HG02571 (cell line): ENCODE results near the gene ERC1.

Experiments used
- ATAC-seq: cut with Tn5 transposase; IDR thresholded peaks from one replicate; pipeline ENCODE4 v1.9.1; 2021; ENCODE audit warnings: mild to moderate bottlenecking, moderate library complexity; ENCODE audit not compliant: unreplicated experiment

ERC1 gene

DNA sequence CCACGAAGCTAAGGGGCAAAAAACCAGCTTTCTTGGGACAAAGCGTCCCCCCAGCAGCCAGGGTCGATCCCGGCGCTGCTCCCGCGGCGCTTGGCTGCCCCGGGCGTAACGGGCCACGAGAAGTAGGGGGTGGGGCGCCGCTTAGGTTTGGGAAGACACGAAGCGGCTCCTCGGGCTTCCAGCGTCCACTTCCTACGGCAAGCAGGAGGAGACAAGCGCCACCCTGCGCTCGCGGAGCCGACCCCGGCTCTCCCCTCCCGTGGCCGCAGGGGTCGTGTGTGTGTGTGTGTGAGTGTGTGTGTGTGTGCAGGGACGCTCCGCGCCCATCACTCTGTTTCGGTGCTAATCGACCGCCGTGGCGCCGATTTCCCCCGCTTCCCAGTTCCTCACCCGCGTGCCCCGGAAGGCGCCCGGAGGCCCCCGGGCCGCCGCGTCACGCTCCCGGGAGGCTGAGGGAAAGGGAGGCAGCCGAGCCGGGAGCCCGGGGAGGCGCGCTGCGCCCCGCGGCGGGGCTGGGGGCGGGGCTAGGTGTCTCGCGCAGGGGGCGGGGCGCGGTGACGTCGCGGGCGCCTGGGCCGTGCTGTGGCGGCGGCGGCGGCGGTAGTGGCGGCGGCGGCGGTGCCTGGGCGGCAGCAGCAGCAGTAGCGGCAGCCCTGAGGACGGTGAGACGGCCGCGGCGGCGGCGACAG is at the start of gene ERC1:
ERC1 (plus strand) TSS at position 563 of the 689 bp plus-strand sequence. CDS start 36,681 bp downstream, outside the sequence.
- ATAC-seq: peak; percentile 94

DNA sequence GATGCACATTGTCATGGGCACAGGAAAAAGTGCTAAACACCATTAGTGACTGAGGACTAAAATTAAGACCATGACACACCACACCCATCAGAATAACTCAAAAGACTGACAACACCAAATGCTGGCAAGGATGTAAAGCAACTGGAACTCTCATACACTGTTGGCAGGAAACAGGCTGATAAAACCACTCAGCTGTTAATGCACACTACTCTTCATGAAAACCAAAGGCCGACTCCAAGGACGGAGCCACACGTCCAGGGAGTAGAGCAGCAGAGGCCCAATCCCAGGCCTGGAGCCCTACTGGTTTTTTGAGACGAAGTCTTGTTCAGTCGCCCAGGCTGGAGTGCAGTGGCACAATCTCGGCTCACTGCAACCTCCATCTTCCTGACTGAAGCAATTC is 48.0 kb upstream of the ERC1 start:
- no peak for ATAC-seq

DNA sequence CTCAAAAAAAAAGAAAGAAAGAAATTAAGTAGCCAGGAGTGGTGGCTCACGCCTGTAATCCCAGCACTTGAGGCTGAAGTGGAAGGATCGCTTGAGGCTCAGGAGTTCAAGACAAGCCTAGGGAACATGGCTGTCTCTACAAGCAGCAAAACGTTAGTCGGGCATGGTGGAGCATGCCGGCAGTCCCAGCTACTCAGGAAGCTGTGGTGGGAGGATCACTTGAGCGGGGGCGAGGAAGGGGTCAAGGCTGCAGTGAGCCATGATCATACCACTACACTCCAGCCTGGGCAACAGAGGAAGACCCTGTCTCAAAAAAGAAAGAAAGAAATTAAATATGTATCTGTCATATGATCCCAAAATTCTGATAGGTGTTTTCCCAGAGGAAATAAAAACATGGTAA is 46.8 kb upstream of the ERC1 start:
- ATAC-seq: no peak

DNA sequence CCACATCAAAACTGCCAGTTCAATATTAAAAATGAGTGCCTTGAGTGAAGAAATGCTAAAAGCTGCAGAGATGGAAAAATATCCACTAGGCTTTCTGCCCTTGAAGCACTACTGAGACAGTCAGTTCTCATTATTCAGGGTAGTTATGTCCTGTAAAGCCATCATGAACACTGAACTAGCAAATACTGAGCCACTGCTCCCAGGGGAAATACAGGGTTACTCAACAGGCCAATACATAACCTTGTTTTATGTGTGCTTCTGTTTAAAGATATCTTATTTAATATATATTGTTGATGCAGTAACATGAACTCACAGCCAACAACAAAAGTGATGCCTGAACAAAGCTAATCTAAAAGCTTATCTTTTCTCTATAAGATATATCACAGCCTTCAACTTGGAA is 44.8 kb upstream of the ERC1 start:
- no peak for ATAC-seq

DNA sequence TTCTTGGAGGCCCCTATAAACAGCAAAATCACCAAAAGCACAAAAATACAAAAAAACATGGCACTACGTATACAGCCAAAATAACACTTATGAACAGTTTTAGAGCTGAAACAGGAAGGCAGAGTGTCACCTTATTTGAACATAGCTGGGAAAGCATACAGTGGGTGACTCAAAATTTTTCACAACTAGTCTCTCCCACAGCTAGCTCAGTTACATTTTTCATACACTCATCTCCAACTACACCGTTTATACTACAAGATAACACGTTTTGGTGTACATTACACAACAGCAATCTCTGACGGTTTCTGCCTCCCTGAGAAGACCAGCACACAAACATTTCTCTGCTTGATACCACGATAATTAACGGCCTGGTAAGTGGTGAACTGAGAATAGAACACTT is 44.4 kb upstream of the ERC1 start:
- ATAC-seq: no peak

DNA sequence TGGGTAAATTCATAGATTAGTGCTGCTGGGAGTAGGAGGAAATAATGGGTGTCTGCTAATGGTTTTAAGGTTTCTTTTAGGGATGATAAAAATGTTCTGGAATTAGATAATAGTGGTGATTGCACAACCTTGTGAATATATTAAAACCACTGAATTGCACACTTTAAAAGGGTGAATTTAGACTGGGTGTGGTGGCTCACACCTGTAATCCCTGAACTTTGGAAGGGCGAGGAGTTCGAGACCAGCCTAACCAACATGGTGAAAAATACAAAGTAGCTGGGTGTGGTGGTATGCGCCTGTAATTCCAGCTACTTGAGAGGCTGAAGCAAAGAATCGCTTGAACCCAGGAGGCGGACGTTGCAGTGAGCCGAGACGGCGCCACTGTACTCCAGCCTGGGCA is 42.8 kb upstream of the ERC1 start:
- ATAC-seq: no peak

DNA sequence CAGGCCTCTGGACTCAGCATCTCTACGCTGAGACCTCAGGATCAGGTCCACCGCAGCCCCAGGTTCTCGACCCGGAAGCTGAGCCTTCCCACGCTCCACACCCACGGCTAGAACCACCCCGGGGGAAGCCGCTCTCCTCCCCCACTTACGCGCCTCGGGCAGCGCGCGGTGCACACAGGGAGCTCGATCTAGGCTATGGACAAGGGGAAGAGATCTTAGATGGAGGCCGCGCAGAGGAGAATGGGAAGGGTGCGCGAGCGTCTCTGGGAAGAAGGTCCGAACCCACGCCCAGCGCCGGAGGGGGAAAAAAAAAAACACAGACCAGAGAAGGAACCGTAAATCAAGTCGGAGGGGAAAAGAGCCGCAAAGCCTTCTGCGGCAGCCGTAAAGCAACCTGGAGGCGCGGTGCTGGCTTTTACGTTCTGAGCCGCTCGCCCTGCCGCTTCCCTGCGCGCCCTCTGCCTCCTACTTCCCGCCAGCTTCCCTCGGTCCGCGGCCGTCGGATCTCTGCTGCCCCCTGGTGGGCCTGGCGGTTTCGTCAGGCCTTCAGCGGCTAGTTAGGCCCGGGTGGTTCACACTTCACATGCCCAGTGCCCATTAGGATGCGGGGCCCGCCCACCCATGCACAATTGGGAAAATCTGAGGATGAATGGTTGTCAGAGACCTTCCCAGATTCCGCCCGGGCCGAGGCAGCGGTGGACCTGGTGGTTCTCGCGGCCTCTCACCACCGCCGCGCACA is 41.4 kb upstream of the ERC1 start, which contains the start of gene RAD52:
RAD52 (minus strand) TSS at position 242 of the 739 bp plus-strand sequence. CDS start 16,636 bp downstream, outside the sequence.
- ATAC-seq: peak; percentile 82

DNA sequence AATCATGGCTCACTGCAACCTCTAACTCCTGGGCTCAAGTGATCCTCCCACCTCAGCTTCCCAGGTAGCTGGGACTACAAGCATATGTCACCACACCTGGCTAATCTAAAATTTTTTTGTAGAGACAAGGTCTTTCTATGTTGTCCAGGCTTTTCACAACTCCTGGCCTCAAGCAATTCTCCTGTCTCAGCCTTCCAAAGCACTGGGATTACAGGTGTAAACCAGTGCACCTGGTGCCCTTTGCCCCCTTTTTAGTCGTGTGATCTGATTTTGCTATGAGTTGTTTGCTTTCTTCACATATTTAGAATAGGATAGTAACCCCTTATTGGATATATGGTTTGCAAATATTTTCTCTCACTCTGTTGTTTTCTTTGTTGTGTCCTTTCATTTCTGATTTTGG is 39.8 kb upstream of the ERC1 start:
- no peak for ATAC-seq

DNA sequence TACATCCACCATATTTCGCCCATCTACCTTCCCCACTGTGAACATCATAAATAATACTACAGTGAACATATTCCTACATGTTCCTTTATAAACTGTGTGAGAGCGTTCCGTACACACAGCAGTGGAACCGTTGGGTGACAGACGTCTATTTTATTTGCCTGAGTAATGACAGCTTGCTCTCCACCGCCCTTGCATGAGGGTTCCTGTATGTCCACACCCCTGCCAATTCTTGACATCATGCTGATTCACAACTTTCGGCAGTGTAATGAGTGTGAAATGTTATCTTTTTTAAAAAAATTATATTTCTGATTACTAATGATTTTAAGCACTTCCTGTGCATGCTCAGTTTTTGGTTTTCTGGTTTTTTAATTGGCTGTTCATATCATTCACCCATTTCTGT is 37.2 kb upstream of the ERC1 start:
- ATAC-seq: no peak

DNA sequence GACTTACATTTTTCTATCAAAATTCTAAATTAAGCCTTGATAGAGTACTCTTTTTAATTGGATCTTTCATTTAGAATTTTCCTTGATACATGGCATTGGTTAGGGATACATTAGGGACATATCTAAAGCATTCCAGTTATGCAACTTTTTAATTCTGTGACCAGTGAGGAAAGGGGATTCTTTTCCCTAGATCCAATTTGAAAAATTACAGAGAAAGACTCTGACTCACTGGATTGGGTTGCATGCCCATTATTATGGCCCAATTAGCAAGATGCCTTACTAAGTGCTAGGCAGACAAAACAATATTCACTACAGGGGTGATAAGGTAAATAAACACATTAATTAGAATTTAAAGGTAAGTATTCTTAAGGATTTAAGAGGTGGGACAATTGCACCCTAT is 36.3 kb upstream of the ERC1 start:
- ATAC-seq: no peak

DNA sequence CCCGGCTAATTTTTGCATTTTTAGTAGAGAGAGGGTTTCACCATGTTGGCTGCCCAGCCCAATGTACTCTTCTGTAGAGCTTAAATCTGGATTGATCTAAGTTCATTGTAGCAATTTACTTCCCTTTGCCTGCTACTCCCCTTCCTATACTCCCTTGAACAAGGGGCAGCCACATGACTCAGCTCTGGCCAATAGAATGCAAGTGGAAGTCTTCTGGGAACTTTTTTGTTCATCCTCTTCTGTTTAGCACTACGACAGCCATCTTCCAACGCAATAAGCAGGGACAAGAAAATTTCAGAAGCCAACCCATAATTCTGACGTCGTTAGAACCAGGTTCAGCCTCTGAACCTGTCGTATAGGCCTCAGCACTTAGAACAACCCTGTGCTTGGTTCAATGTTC is 35.1 kb upstream of the ERC1 start:
- ATAC-seq: no peak

DNA sequence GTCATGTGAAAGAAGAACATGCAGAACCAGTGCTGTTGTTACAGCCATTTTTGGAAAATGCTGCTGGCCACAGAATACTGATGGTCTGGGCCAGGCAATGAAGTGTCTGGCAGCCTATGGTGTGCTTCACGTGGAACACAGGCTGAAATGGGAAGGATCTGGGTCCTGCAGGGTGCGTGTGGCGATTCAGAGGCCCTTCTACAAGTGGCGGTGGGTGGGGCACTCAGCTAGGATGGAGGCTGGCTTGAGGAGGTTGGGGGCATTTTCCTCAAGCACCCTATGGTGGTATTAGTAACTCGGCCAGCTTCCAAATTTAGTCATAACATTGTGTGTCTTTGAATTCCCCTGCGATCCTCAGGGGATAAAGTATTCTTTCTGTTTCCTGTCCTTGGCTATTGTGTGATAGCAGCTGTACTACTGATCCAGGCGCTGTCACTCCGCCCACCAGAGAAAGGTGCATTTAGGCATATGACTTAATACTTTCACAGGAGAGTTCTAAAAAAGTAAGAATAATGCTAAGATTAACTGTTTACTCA is 32.4 kb upstream of the ERC1 start:
- ATAC-seq: no peak

DNA sequence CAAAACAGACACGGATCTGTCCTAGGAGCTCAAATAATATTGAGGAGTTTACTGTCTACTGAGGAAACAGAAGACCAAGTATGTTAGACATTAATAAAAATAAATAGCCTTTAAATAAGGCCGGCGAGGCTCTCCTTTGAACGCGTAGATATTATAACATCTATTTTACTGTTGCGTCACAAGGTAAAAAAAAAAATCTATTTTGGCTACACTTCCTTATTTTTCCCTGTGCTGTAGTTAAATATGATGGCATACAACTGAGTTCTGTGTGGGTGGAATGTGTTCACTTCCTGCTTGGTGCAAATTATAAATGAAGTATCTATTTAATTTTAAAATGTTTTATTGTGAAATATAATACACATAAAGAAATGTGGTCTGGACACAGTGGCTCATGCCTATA is 24.3 kb upstream of the ERC1 start:
- no peak for ATAC-seq

DNA sequence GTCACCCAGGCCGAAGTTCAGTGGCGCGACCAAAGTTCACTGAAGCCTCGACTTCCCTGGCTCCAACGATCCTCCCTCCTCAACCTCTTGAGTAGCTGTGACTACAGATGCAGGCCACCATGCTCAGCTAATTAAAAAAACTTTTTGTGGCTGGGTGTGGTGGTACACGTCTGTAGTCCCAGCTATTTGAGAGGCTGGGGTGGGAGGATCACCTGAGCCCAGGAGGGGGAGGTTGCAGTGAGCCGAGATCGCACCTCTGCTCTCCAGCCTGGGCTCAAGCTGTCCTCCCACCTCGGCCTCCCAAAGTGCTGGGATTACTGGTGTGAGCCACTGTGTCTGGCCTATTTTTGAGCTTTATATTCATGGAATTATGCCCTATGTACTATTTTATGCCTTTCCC is 23.4 kb upstream of the ERC1 start:
- no peak for ATAC-seq

DNA sequence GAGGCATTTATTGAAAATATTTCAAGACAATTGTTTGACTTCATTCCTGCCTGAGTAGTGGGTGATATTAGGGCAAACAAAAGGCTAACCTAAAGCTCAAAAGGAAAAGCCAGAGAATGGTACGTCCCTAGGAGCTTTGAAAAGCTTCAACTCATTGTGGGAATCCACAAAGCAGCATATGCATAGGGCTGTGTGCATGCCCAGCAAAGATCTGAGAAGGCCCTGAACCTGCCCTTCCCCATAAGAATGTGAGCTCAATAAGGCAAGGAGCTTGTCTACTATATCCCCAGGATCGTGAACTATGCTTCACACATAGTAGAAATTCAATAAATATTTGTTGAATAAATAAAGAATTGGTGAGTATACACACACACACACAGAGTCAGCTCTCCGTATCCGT is 22.5 kb upstream of the ERC1 start:
- no peak for ATAC-seq

DNA sequence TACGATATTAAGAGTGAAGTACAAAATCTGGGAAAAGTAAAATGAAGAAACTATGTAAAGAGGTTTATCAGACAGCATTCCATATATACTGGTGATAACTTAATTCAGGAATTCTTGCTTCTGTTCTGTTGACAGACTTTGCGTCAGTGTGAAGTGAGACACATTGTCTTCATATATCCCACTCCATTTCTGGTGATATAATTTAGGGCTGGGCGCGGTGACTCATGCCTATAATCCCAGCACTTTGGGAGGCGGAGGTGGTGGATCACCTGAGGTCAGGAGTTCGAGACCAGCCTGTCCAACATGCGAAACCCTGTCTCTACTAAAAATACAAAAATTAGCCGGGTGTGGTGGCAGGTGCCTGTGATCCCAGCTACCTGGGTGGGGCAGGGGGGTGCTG is 21.2 kb upstream of the ERC1 start:
- ATAC-seq: no peak

DNA sequence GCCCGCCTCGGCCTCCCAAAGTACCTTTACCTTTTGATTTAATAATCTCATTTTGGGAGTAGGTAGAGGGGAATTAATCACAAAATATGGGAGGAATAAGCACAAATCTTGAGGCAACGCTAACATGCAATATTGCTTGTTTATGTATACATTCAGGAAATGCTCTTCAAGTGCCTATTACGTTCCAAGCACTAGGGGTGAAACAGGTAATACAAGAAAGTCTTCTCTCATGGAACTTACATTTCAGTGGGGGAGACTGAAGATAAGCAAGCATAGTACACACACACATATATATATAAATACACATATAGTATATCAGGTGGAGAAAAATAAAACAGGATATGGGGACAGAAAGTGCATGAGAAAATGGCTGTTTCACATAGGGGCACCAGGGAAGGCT is 19.0 kb upstream of the ERC1 start:
- no peak for ATAC-seq

DNA sequence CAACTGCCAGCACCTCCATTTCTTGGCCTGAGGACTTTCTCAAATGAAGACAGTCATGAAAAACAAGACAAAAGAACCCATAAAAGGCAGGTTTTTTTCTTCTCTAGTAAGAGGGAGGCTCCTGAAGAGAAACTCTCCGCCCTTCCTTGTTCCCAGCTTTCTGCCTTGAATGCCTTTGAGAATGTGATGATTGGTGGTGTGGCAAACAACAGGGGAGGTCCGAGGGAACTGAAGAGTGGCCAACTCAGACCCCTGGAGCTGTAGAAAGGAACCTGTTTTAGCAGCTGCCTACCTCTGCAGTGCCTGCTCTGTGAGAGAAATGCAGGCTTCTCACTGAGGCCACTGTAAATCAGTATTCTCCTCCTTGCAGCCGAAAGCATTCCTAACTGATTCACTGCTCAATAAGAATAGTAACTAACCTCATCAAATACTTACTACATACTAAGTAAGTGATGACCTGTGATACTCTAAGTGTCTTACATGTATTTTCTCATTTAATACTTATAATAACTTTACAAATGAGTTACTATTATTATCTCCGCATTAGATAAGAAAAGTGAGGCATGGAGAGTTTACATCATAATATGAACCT is 16.7 kb upstream of the ERC1 start:
- no peak for ATAC-seq

DNA sequence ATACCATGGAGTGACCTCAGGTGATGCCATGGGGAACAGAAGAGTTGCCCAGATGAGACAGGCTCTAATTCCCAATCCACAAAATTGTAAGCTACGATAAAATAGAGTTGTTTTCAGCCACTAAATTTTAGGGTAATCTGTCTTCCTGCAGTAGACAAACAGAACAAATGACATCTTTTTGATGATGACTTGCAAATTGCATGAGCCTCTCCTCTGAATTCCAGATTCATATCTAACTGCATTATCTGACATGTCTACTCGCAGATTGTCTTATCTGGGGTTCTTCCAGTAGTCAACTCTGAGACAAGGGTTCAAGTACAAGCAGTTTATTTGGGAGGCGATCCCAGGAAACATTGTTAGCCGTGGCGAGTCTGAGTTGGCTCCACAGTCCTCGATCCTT is 14.4 kb upstream of the ERC1 start:
- no peak for ATAC-seq

DNA sequence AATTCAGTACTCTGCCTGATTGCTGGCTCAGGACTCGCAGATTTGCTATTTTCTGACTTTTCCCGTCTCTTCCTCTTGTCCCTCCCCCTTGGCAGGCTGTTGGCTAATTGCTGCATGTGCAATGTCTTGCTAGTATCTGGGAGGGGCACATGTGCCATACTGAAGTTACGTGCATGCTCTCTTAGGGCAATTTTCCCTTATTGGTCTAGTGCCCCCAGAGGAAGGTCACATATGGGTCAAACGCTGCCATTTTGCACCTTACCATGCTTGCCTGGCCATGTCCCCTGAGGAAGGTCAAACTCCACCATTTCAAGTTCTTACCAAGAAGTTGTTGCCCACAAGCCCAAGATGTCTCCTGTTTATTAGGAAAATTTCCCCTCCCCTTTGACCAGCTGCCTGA is 13.9 kb upstream of the ERC1 start:
- no peak for ATAC-seq

DNA sequence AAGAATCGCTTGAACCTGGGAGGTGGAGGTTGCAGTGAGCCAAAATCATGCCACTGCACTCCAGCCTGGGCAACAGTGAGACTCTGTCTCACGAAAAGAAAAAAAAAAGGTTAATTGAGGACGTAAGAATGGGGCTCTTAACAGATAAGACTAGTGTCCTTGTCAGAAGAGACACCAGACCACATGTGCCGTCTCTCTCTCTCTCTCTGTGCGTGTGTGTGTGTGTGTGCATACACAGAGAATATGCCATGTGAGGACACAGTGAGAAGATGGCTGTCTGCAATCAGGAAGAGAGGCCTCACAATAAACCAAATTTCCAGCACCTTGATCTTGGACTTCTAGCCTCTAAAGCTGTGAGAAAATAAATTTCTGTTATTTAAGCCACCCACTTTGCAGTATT is 11.7 kb upstream of the ERC1 start:
- ATAC-seq: no peak
